RCC 7860 (cell line): ENCODE results near the gene HACD2.
"Not testable (repeated sequence)": the region's sequence is repeated elsewhere in the genome, so short reads cannot be mapped to it uniquely, and the experiment has no call there.

Experiments
- DNase-seq: peaks from one replicate; pipeline ENCODE4 v3.0.0-alpha.2; 2015; ENCODE audit warnings: low spot score
- FAIRE-seq: peaks from 2 replicates; lab custom pipeline; 2012; peaks lifted over from hg19 to GRCh38; lab: Jason Lieb, UNC

Gene HACD2

GRCh38 chr3:123611674-123612073 lies 26.8 kb upstream of the HACD2 start:
- not testable (repeated sequence) for DNase-seq, FAIRE-seq

- no peak for DNase-seq
- no peak for FAIRE-seq
Observed at GRCh38 chr3:123611082-123611481, 26.2 kb upstream of the HACD2 start.

- FAIRE-seq = peak; percentile 30
- DNase-seq = peak; percentile 73
Observed at GRCh38 chr3:123610331-123610730, 25.5 kb upstream of the HACD2 start.

- DNase-seq (no peak), FAIRE-seq (no peak)
Observed at GRCh38 chr3:123609063-123609462, 24.2 kb upstream of the HACD2 start.

- no peak for FAIRE-seq
- no peak for DNase-seq
Observed at GRCh38 chr3:123608263-123608937, 23.5 kb upstream of the HACD2 start.

GRCh38 chr3:123606527-123606926 lies 21.7 kb upstream of the HACD2 start:
- FAIRE-seq (no peak), DNase-seq (no peak)

- DNase-seq (peak; percentile 83), FAIRE-seq (peak; percentile 86)
Observed at GRCh38 chr3:123605789-123606234, 21.0 kb upstream of the HACD2 start.

GRCh38 chr3:123603153-123603552 lies 18.3 kb upstream of the HACD2 start:
- DNase-seq, FAIRE-seq: not testable (repeated sequence)

GRCh38 chr3:123602325-123602724 lies 17.5 kb upstream of the HACD2 start:
- FAIRE-seq = peak; percentile 81

GRCh38 chr3:123600863-123601262 lies 16.0 kb upstream of the HACD2 start:
- FAIRE-seq = not testable (repeated sequence)

More at GRCh38 chr3:123602325-123602724, 17.5 kb upstream of the HACD2 start:
- peak; percentile 73 for DNase-seq

GRCh38 chr3:123597561-123597960 lies 12.7 kb upstream of the HACD2 start:
- DNase-seq (no peak), FAIRE-seq (no peak)

More at GRCh38 chr3:123600863-123601262, 16.0 kb upstream of the HACD2 start:
- not testable (repeated sequence) for DNase-seq

GRCh38 chr3:123595396-123596180 lies 10.7 kb upstream of the HACD2 start:
- no peak for DNase-seq
- FAIRE-seq = no peak

- FAIRE-seq (no peak), DNase-seq (no peak)
Observed at GRCh38 chr3:123593381-123593780, 8.5 kb upstream of the HACD2 start.

GRCh38 chr3:123590685-123591450 lies 6.0 kb upstream of the HACD2 start:
- DNase-seq = no peak
- FAIRE-seq = no peak

- FAIRE-seq = no peak
Observed at GRCh38 chr3:123587401-123587800, 2.5 kb upstream of the HACD2 start.

GRCh38 chr3:123586968-123587367 lies 2.1 kb upstream of the HACD2 start:
- FAIRE-seq = no peak
- no peak for DNase-seq

More at GRCh38 chr3:123587401-123587800, 2.5 kb upstream of the HACD2 start:
- no peak for DNase-seq

GRCh38 chr3:123586131-123586530 lies 1.3 kb upstream of the HACD2 start:
- DNase-seq (peak; percentile 67), FAIRE-seq (peak; percentile 55)

GRCh38 chr3:123584284-123584987 lies 417 bp downstream of the HACD2 start:
- FAIRE-seq (no peak), DNase-seq (no peak)

GRCh38 chr3:123583561-123583960 lies 1.3 kb downstream of the HACD2 start:
- DNase-seq (no peak), FAIRE-seq (no peak)

- no peak for DNase-seq
Observed at GRCh38 chr3:123582315-123582714, 2.5 kb downstream of the HACD2 start.

GRCh38 chr3:123576122-123576521 lies 8.7 kb downstream of the HACD2 start:
- DNase-seq = no peak
- FAIRE-seq = no peak

More at GRCh38 chr3:123582315-123582714, 2.5 kb downstream of the HACD2 start:
- FAIRE-seq = no peak
